22Rv1 (cell line): ENCODE results near the gene LDHAL6B.

Experiments
- ZFX ChIP-seq: fragments of 450-650 bp; IDR thresholded peaks from 2 replicates; pipeline ENCODE4 v1.6.1; 2017; ENCODE audit warnings: antibody characterized with exemption, borderline replicate concordance
- TF ChIP-seq, protein P1 (sequence below): fragments of 450-650 bp; IDR thresholded peaks from 2 replicates; pipeline ENCODE4 v1.5.1; 2017; ENCODE audit warnings: mild to moderate bottlenecking

GRCh38 chr15:59208613-59209249 is 2.1 kb downstream of the LDHAL6B start:
- TF ChIP-seq, protein P1, sequence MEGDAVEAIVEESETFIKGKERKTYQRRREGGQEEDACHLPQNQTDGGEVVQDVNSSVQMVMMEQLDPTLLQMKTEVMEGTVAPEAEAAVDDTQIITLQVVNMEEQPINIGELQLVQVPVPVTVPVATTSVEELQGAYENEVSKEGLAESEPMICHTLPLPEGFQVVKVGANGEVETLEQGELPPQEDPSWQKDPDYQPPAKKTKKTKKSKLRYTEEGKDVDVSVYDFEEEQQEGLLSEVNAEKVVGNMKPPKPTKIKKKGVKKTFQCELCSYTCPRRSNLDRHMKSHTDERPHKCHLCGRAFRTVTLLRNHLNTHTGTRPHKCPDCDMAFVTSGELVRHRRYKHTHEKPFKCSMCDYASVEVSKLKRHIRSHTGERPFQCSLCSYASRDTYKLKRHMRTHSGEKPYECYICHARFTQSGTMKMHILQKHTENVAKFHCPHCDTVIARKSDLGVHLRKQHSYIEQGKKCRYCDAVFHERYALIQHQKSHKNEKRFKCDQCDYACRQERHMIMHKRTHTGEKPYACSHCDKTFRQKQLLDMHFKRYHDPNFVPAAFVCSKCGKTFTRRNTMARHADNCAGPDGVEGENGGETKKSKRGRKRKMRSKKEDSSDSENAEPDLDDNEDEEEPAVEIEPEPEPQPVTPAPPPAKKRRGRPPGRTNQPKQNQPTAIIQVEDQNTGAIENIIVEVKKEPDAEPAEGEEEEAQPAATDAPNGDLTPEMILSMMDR: no peak
- no peak for TF ChIP-seq ZFX
